ENCODE data around the gene KCNIP3. TPM values are rescaled to one million over a fixed set of nuclear protein-coding genes. Genes with fewer than 3 reads are reported as not detected.

The KCNIP3 gene
- total RNA-seq, result 10 to 100 TPM; 10.6 to 11.2 TPM
- polyA plus RNA-seq (ENCODE audit: insufficient read length in 2 of 2), result 10 to 100 TPM; 23.0 to 25.4 TPM
- long read RNA-seq, donor 1, partial matches to known transcripts, result 0 of 2 reads
- long read RNA-seq, donor 1, other reads (novel, unspliced or antisense), result 0 of 2 reads
- long read RNA-seq, donor 2, partial matches to known transcripts, result 0 of 5 reads
- long read RNA-seq, donor 2, other reads (novel, unspliced or antisense), result 0 of 5 reads
- long read RNA-seq, donor 3, partial matches to known transcripts, result 0 of 4 reads
- long read RNA-seq, donor 3, other reads (novel, unspliced or antisense), result 0 of 4 reads
- long read RNA-seq, donor 4, partial matches to known transcripts, result 0 of 1 reads
- long read RNA-seq, donor 4, other reads (novel, unspliced or antisense), result 0 of 1 reads

- peak in 2 of 6 donors; percentile 84 to 85 for DNase-seq (ENCODE audit: low read depth in 4 of 6, low spot score in 6 of 6)
- WGBS (ENCODE audit: insufficient coverage), result 3% methylated on average over 13 of the region's 13 CpGs
- H3K36me3 ChIP-seq (ENCODE audit: control insufficient read depth, insufficient read depth, low read length), result peaks cover 7% of the 10 kb centered on the region
- H3K9me3 ChIP-seq (ENCODE audit: control insufficient read depth, insufficient read depth, low read length), result no peaks in the 10 kb centered on the region
- H3K27me3 ChIP-seq (ENCODE audit: control insufficient read depth, insufficient read depth, low read length), result no peaks in the 10 kb centered on the region
- H3K4me1 ChIP-seq (ENCODE audit: control insufficient read depth, insufficient read depth, low read length), result peaks cover 91% of the 10 kb centered on the region
- peak within 1 kb of the TSS; percentile 22 for H3K27ac ChIP-seq (ENCODE audit: low read depth, low read length)
- H3K4me3 ChIP-seq (ENCODE audit: low read depth, low read length), result peak within 1 kb of the TSS; percentile 11
These were observed at the start of gene KCNIP3 for GRCh38 chr2:95296880-95297487. Gene KCNIP3 (plus strand): TSS chr2:95297347. CDS start chr2:95297439, 92 bp downstream.

DNA sequence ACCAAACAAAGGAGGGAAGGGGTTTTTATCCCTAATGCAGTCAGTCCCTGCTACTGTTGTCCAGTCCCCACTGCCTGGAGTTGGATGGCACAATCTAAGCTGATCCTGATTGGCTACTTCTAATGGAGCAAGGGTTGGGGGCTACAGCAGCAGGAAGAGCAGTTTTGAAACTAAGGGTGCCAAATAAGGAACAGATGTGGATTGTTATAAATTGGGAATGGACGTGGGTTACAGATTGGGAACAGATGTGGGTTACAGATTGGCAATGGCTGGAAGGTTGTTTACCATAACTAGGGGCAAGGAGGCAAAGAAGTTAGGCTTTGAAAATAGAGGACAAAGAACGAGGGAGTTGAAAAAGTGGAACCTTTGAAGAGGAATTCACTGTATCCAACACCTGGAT, 38.9 kb upstream of the KCNIP3 start:
- no peak for DNase-seq (ENCODE audit: low read depth in 4 of 6, low spot score in 6 of 6)
- H3K9me3 ChIP-seq (ENCODE audit: control insufficient read depth, insufficient read depth, low read length), result no peaks in the 10 kb centered on the region
- no peaks in the 10 kb centered on the region for H3K4me1 ChIP-seq (ENCODE audit: control insufficient read depth, insufficient read depth, low read length)
- no peak overlapping the region for H3K4me3 ChIP-seq (ENCODE audit: low read depth, low read length)
- H3K27ac ChIP-seq (ENCODE audit: low read depth, low read length), result no peak overlapping the region
- no peaks in the 10 kb centered on the region for H3K27me3 ChIP-seq (ENCODE audit: control insufficient read depth, insufficient read depth, low read length)
- 79% methylated on average over 1 of the region's 2 CpGs for WGBS (ENCODE audit: insufficient coverage)
- H3K36me3 ChIP-seq (ENCODE audit: control insufficient read depth, insufficient read depth, low read length), result no peaks in the 10 kb centered on the region

DNA sequence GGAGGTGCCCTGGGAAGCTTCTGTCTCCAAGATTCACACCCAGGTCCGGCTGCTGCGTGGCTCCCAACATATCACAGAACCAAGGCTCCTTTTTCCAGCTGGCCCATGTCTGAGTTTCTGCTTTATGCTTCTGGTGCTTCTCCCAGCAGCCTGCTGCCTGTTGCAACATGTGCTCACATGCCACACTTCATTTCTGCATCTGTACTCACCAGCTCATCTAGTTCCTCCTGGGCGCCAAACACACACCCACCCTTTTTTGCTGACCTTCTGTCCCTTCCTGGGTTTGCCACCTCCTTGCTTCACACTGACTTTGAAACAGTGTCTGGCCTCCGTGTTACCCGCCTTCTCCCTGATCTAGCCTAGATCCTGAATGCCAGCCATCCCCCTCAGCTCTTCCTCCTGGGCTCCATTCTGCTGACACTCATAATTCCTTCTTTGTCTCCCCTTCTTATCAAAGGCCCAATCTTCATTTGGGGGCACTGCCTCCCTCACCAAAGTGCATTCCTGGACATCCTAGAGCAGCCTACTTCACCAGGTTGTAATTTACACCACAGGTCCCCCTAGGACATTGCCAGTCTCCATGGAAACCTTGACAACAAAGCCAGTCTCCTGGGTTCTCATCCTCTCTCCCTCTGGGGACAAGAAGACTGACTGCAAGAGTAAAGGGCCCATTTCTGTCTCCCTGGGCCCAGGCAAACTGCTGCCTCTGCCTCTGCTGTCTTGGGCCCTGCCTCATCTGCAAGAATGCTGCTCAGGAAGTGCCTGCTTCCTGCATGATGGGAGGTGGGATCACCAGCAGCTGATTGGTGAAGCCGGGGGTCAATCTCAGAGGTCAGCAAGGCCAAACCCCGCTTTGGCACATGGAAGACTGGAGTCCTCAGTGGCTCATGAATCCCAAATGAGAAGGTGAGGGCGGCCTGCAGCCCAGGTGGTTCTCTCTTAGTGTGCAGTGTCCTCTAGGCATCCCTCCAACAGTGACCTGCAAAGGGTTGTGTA, 36.8 kb upstream of the KCNIP3 start:
- Histone ChIP-seq H3K4me3 (ENCODE audit: low read depth, low read length) (no peak overlapping the region), H3K36me3 (ENCODE audit: control insufficient read depth, insufficient read depth, low read length) (no peaks in the 10 kb centered on the region), H3K27me3 (ENCODE audit: control insufficient read depth, insufficient read depth, low read length) (no peaks in the 10 kb centered on the region), H3K27ac (ENCODE audit: low read depth, low read length) (no peak overlapping the region), H3K4me1 (ENCODE audit: control insufficient read depth, insufficient read depth, low read length) (peaks cover 8% of the 10 kb centered on the region), H3K9me3 (ENCODE audit: control insufficient read depth, insufficient read depth, low read length) (no peaks in the 10 kb centered on the region)
- DNase-seq (ENCODE audit: low read depth in 4 of 6, low spot score in 6 of 6), result no peak
- WGBS (ENCODE audit: insufficient coverage), result 84% methylated on average over 8 of the region's 8 CpGs

DNA sequence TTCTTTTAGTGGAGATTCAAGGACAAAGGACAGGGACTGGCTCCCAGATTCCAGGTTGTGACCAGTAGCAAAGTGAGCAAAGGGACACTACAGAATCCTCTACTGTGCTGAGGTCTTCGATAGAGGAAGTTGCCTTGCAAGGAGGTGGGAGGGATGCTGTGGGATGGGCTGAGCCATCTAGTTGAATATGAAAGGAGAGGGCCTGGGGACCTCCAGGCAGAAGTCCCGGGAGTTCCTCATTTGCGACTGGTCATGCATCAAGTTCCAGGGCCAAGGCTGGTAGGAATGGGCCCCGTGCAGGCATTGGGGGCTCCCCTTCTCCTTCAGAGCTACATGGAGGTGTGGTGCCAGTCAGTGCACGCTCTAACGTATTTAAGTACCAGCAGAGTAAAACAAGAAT, 35.5 kb upstream of the KCNIP3 start:
- H3K27ac ChIP-seq (ENCODE audit: low read depth, low read length), result no peak overlapping the region
- no peaks in the 10 kb centered on the region for H3K36me3 ChIP-seq (ENCODE audit: control insufficient read depth, insufficient read depth, low read length)
- no peak overlapping the region for H3K4me3 ChIP-seq (ENCODE audit: low read depth, low read length)
- peaks cover 9% of the 10 kb centered on the region for H3K4me1 ChIP-seq (ENCODE audit: control insufficient read depth, insufficient read depth, low read length)
- no peaks in the 10 kb centered on the region for H3K27me3 ChIP-seq (ENCODE audit: control insufficient read depth, insufficient read depth, low read length)
- no peak for DNase-seq (ENCODE audit: low read depth in 4 of 6, low spot score in 6 of 6)
- H3K9me3 ChIP-seq (ENCODE audit: control insufficient read depth, insufficient read depth, low read length), result no peaks in the 10 kb centered on the region
- WGBS (ENCODE audit: insufficient coverage), result 43% methylated on average over 4 of the region's 6 CpGs

DNA sequence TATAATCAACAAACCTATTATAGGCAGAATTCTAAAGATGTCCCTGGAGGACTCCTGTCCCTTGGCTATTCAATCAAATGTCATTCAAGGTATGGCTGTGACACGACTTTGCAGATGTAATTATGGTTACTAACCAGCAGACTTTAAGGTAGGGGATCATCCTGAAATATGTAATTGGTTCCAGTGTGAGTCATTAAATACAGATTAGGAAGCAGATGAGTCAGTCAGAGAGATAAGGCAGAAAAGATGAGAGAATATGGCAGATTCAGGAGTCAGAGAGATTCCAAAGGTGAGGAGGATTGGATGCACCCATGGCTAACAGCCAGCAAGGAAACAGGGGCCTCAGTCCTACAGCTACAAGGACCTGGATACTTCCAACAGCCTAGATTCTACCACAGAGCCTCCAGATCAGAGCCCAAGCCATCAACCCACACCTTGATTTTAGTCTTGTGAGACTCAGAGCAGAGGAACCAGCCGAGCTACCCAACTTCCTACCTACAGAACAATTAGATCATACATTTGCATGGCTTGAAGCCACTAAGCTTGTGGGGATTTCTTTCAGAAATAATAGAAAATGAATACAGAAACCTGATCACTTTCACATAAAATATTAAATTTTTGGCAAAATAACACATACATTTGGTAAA, 34.1 kb upstream of the KCNIP3 start:
- Histone ChIP-seq H3K27ac (ENCODE audit: low read depth, low read length) (no peak overlapping the region), H3K4me1 (ENCODE audit: control insufficient read depth, insufficient read depth, low read length) (peaks cover 16% of the 10 kb centered on the region), H3K27me3 (ENCODE audit: control insufficient read depth, insufficient read depth, low read length) (no peaks in the 10 kb centered on the region), H3K36me3 (ENCODE audit: control insufficient read depth, insufficient read depth, low read length) (no peaks in the 10 kb centered on the region), H3K9me3 (ENCODE audit: control insufficient read depth, insufficient read depth, low read length) (no peaks in the 10 kb centered on the region), H3K4me3 (ENCODE audit: low read depth, low read length) (no peak overlapping the region)
- no peak for DNase-seq (ENCODE audit: low read depth in 4 of 6, low spot score in 6 of 6)
- WGBS (ENCODE audit: insufficient coverage), result 63% methylated on average over 1 of the region's 2 CpGs

DNA sequence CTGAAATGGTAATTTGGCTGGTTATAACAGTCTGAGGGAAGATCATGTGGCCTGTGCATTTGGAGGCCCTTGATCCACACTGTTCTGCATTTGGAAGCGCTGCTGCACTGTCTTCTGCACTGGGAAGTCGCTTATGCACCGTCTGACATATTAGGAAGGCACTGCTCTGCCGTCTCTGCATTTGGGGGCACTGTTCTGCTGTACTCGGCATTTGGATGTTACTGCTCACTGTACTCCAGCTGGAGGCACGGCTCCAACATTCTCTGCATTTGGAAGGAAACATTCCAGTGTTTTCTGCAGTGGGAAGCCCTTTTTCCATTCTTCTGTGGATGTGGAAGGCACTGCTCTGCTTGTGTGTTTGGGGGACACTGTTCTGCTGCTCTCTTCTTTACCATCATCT, 32.5 kb upstream of the KCNIP3 start:
- Histone ChIP-seq H3K9me3 (ENCODE audit: control insufficient read depth, insufficient read depth, low read length) (no peaks in the 10 kb centered on the region), H3K27me3 (ENCODE audit: control insufficient read depth, insufficient read depth, low read length) (no peaks in the 10 kb centered on the region), H3K27ac (ENCODE audit: low read depth, low read length) (no peak overlapping the region), H3K4me1 (ENCODE audit: control insufficient read depth, insufficient read depth, low read length) (peaks cover 23% of the 10 kb centered on the region), H3K4me3 (ENCODE audit: low read depth, low read length) (no peak overlapping the region), H3K36me3 (ENCODE audit: control insufficient read depth, insufficient read depth, low read length) (no peaks in the 10 kb centered on the region)
- DNase-seq (ENCODE audit: low read depth in 4 of 6, low spot score in 6 of 6), result peak; percentile 19 to 75 (median 30)
- WGBS (ENCODE audit: insufficient coverage), result 36% methylated on average over 5 of the region's 6 CpGs

GRCh38 chr2:95265182-95265581, 32.0 kb upstream of the KCNIP3 start:
- WGBS (ENCODE audit: insufficient coverage), result 74% methylated on average over 2 of the region's 4 CpGs
- no peaks in the 10 kb centered on the region for H3K36me3 ChIP-seq (ENCODE audit: control insufficient read depth, insufficient read depth, low read length)

GRCh38 chr2:95266781-95267430, 30.2 kb upstream of the KCNIP3 start:
- Histone ChIP-seq H3K4me3 (ENCODE audit: low read depth, low read length) (no peak overlapping the region), H3K4me1 (ENCODE audit: control insufficient read depth, insufficient read depth, low read length) (peaks cover 23% of the 10 kb centered on the region), H3K27me3 (ENCODE audit: control insufficient read depth, insufficient read depth, low read length) (no peaks in the 10 kb centered on the region), H3K9me3 (ENCODE audit: control insufficient read depth, insufficient read depth, low read length) (no peaks in the 10 kb centered on the region), H3K36me3 (ENCODE audit: control insufficient read depth, insufficient read depth, low read length) (no peaks in the 10 kb centered on the region), H3K27ac (ENCODE audit: low read depth, low read length) (no peak overlapping the region)
- WGBS (ENCODE audit: insufficient coverage), result 89% methylated on average over 3 of the region's 10 CpGs
- no peak for DNase-seq (ENCODE audit: low read depth in 4 of 6, low spot score in 6 of 6)

More at GRCh38 chr2:95265182-95265581, 32.0 kb upstream of the KCNIP3 start:
- H3K27ac ChIP-seq (ENCODE audit: low read depth, low read length), result no peak overlapping the region
- DNase-seq (ENCODE audit: low read depth in 4 of 6, low spot score in 6 of 6), result no peak
- H3K4me1 ChIP-seq (ENCODE audit: control insufficient read depth, insufficient read depth, low read length), result peaks cover 23% of the 10 kb centered on the region
- H3K9me3 ChIP-seq (ENCODE audit: control insufficient read depth, insufficient read depth, low read length), result no peaks in the 10 kb centered on the region
- H3K4me3 ChIP-seq (ENCODE audit: low read depth, low read length), result no peak overlapping the region
- no peaks in the 10 kb centered on the region for H3K27me3 ChIP-seq (ENCODE audit: control insufficient read depth, insufficient read depth, low read length)
